ENCODE results near the gene CADM2. TPM values are rescaled to one million over a fixed set of nuclear protein-coding genes. Genes with fewer than 3 reads are reported as not detected.

Gene CADM2
- total and polyA plus RNA-seq, 2 experiments from 2014 or later: 13.3 to 47.5 TPM

- no peak for TF ChIP-seq POLR2AphosphoS5 (IDR thresholded peaks at IDR 0.05; ENCODE audit: low read depth)
These were observed 954.2 kb downstream of the CADM2 start (continued) for GRCh38 chr3:85912980-85913379.

- no peaks in the 10 kb centered on the region for H3K27me3 ChIP-seq (ENCODE audit: insufficient read depth)
- no peak overlapping the region for H3K4me2 ChIP-seq
- no peaks in the 10 kb centered on the region for H3K9me2 ChIP-seq (ENCODE audit: insufficient read depth)
- no peak overlapping the region for H2AFZ ChIP-seq
- DNase-seq (ENCODE audit: low spot score) (no peak), ATAC-seq (no peak)
- no peaks in the 10 kb centered on the region for H3K36me3 ChIP-seq (ENCODE audit: insufficient read depth)
- no peak overlapping the region for H3K27ac ChIP-seq (ENCODE audit: low read depth)
- H4K20me1 ChIP-seq (replicated peaks; ENCODE audit: insufficient read depth): no peaks in the 10 kb centered on the region
- no peak for TF ChIP-seq ZNF331 (CRISPR knock-in tag; IDR thresholded peaks at IDR 0.05; ENCODE audit: low read depth)
- TF ChIP-seq, protein P1, sequence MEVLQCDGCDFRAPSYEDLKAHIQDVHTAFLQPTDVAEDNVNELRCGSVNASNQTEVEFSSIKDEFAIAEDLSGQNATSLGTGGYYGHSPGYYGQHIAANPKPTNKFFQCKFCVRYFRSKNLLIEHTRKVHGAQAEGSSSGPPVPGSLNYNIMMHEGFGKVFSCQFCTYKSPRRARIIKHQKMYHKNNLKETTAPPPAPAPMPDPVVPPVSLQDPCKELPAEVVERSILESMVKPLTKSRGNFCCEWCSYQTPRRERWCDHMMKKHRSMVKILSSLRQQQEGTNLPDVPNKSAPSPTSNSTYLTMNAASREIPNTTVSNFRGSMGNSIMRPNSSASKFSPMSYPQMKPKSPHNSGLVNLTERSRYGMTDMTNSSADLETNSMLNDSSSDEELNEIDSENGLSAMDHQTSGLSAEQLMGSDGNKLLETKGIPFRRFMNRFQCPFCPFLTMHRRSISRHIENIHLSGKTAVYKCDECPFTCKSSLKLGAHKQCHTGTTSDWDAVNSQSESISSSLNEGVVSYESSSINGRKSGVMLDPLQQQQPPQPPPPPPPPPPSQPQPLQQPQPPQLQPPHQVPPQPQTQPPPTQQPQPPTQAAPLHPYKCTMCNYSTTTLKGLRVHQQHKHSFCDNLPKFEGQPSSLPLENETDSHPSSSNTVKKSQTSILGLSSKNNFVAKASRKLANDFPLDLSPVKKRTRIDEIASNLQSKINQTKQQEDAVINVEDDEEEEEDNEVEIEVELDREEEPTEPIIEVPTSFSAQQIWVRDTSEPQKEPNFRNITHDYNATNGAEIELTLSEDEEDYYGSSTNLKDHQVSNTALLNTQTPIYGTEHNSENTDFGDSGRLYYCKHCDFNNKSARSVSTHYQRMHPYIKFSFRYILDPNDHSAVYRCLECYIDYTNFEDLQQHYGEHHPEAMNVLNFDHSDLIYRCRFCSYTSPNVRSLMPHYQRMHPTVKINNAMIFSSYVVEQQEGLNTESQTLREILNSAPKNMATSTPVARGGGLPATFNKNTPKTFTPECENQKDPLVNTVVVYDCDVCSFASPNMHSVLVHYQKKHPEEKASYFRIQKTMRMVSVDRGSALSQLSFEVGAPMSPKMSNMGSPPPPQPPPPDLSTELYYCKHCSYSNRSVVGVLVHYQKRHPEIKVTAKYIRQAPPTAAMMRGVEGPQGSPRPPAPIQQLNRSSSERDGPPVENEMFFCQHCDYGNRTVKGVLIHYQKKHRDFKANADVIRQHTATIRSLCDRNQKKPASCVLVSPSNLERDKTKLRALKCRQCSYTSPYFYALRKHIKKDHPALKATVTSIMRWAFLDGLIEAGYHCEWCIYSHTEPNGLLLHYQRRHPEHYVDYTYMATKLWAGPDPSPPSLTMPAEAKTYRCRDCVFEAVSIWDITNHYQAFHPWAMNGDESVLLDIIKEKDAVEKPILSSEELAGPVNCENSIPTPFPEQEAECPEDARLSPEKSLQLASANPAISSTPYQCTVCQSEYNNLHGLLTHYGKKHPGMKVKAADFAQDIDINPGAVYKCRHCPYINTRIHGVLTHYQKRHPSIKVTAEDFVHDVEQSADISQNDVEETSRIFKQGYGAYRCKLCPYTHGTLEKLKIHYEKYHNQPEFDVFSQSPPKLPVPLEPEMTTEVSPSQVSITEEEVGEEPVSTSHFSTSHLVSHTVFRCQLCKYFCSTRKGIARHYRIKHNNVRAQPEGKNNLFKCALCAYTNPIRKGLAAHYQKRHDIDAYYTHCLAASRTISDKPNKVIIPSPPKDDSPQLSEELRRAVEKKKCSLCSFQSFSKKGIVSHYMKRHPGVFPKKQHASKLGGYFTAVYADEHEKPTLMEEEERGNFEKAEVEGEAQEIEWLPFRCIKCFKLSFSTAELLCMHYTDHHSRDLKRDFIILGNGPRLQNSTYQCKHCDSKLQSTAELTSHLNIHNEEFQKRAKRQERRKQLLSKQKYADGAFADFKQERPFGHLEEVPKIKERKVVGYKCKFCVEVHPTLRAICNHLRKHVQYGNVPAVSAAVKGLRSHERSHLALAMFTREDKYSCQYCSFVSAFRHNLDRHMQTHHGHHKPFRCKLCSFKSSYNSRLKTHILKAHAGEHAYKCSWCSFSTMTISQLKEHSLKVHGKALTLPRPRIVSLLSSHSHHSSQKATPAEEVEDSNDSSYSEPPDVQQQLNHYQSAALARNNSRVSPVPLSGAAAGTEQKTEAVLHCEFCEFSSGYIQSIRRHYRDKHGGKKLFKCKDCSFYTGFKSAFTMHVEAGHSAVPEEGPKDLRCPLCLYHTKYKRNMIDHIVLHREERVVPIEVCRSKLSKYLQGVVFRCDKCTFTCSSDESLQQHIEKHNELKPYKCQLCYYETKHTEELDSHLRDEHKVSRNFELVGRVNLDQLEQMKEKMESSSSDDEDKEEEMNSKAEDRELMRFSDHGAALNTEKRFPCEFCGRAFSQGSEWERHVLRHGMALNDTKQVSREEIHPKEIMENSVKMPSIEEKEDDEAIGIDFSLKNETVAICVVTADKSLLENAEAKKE (CRISPR knock-in tag; IDR thresholded peaks at IDR 0.05): no peak
- TF ChIP-seq EZH2phosphoT487 (IDR thresholded peaks at IDR 0.05; ENCODE audit: unreplicated experiment): no peak
- TF ChIP-seq ETS1 (IDR thresholded peaks at IDR 0.05): no peak
- H3K79me2 ChIP-seq (replicated peaks; ENCODE audit: insufficient read depth): no peaks in the 10 kb centered on the region
- H3K4me3 Mint-ChIP-seq: no peak overlapping the region
- H3K9me3 Mint-ChIP-seq: no peaks in the 10 kb centered on the region; the same call in 2 of the 3 replicates
- no peaks in the 10 kb centered on the region for H3K4me1 ChIP-seq (ENCODE audit: insufficient read depth)
- H3K27me3 Mint-ChIP-seq (ENCODE audit: insufficient read depth, low read depth, poor library complexity): no peaks in the 10 kb centered on the region
- H3K36me3 Mint-ChIP-seq (ENCODE audit: low read depth): peaks cover 5% of the 10 kb centered on the region; the same call in 2 of the 3 replicates
- no peaks in the 10 kb centered on the region for H3F3A ChIP-seq (replicated peaks; ENCODE audit: low read depth)
- no peaks in the 10 kb centered on the region for H3K4me1 Mint-ChIP-seq
- no peak overlapping the region for H3K4me3 ChIP-seq
- no peak overlapping the region for H3K27ac Mint-ChIP-seq
These were observed 963.6 kb downstream of the CADM2 start for GRCh38 chr3:85922374-85922773.
